HepG2 (cell line): Measurements from ENCODE around the gene WDR5B. TPM values are rescaled to one million over a fixed set of nuclear protein-coding genes. Genes with fewer than 3 reads are reported as not detected.

Experiments
- CENPX ChIP-seq: sonication (generic); formaldehyde crosslinking; IDR thresholded peaks from 2 replicates; pipeline ENCODE4 v1.9.0; 2021; ENCODE audit warnings: mild to moderate bottlenecking, missing genetic modification reagents, moderate library complexity
- MTF1 ChIP-seq: sonication (generic); formaldehyde crosslinking; IDR thresholded peaks from 2 replicates; pipeline ENCODE4 v1.5.0; 2020; ENCODE audit warnings: missing genetic modification reagents
- PRDM10 ChIP-seq: sonication (generic); formaldehyde crosslinking; IDR thresholded peaks from 2 replicates; pipeline ENCODE4 v1.4.0; 2020; ENCODE audit warnings: low read depth, missing genetic modification reagents
- RBM39 ChIP-seq: fragments of 200-400 bp; formaldehyde crosslinking; IDR thresholded peaks from one replicate; pipeline ENCODE4 v1.6.1; 2018; ENCODE audit warnings: antibody characterized with exemption, mild to moderate bottlenecking, low read depth, low read length; ENCODE audit not compliant: poor library complexity, severe bottlenecking
- REXO4 ChIP-seq: sonication (generic); formaldehyde crosslinking; IDR thresholded peaks from 2 replicates; pipeline ENCODE4 v1.8.0; 2022; ENCODE audit warnings: missing genetic modification reagents, mild to moderate bottlenecking, borderline replicate concordance
- TEAD2 ChIP-seq: sonication (generic); formaldehyde crosslinking; IDR thresholded peaks from 2 replicates; pipeline ENCODE4 v1.9.0; 2021; ENCODE audit warnings: missing genetic modification reagents
- UBTF ChIP-seq: sonication (generic); formaldehyde crosslinking; IDR thresholded peaks from 2 replicates; pipeline ENCODE4 v1.4.0; 2020; ENCODE audit warnings: mild to moderate bottlenecking, missing genetic modification reagents
- ZFP82 ChIP-seq: sonication (generic); formaldehyde crosslinking; IDR thresholded peaks from 2 replicates; pipeline ENCODE4 v1.5.1; 2020; ENCODE audit warnings: mild to moderate bottlenecking, missing genetic modification reagents, borderline replicate concordance
- ZFX ChIP-seq: sonication (generic); formaldehyde crosslinking; IDR thresholded peaks from 2 replicates; pipeline ENCODE4 v1.4.0; 2020; ENCODE audit warnings: mild to moderate bottlenecking, low read depth, missing genetic modification reagents, moderate library complexity
- ZNF232 ChIP-seq: sonication (generic); formaldehyde crosslinking; IDR thresholded peaks from 2 replicates; pipeline ENCODE4 v1.4.0; 2020; ENCODE audit warnings: missing genetic modification reagents, borderline replicate concordance
- ZNF274 ChIP-seq: sonication (generic); formaldehyde crosslinking; IDR thresholded peaks from 2 replicates; pipeline ENCODE4 v1.5.1; 2020; ENCODE audit warnings: mild to moderate bottlenecking, missing genetic modification reagents
- ZNF335 ChIP-seq: sonication (generic); formaldehyde crosslinking; IDR thresholded peaks from 2 replicates; pipeline ENCODE4 v1.4.0; 2020; ENCODE audit warnings: missing genetic modification reagents
- ZNF75D ChIP-seq: sonication (generic); formaldehyde crosslinking; IDR thresholded peaks from 2 replicates; pipeline ENCODE4 v1.8.1; 2023; ENCODE audit warnings: missing genetic modification reagents, mild to moderate bottlenecking, borderline replicate concordance
- ZNF777 ChIP-seq: sonication (generic); formaldehyde crosslinking; IDR thresholded peaks from 2 replicates; pipeline ENCODE4 v1.4.0; 2020; ENCODE audit warnings: missing genetic modification reagents
- ZNF780A ChIP-seq: sonication (generic); formaldehyde crosslinking; IDR thresholded peaks from 2 replicates; pipeline ENCODE4 v1.8.0; 2022; ENCODE audit warnings: mild to moderate bottlenecking, missing genetic modification reagents, moderate library complexity
- ZNF790 ChIP-seq: sonication (generic); formaldehyde crosslinking; IDR thresholded peaks from 2 replicates; pipeline ENCODE4 v1.8.0; 2022; ENCODE audit warnings: missing genetic modification reagents, mild to moderate bottlenecking, borderline replicate concordance
- ZSCAN31 ChIP-seq: sonication (generic); formaldehyde crosslinking; IDR thresholded peaks from 2 replicates; pipeline ENCODE4 v1.5.0; 2020; ENCODE audit warnings: low read depth, mild to moderate bottlenecking, missing genetic modification reagents
- ZUFSP ChIP-seq: sonication (generic); formaldehyde crosslinking; IDR thresholded peaks from 2 replicates; pipeline ENCODE4 v1.9.0; 2021; ENCODE audit warnings: missing genetic modification reagents, mild to moderate bottlenecking, borderline replicate concordance
- polyA plus RNA-seq, 8 experiments: library from polyadenylated mRNA; depleted of rRNA in 3 of 8; stranded (reverse) in 7 of 8; unstranded in 1 of 8; fragments of >200 nt; fragmentation: Illumina TruSeq in 4 of 8; extraction: Trizol in 4 of 8; gene quantifications; 2 replicates each; pipeline versions ENCODE4 v1.2.1 to v1.2.3, GENCODE V29; 2011 to 2016; ENCODE audit warnings: low read depth in 4 of 8, missing spikeins in 1 of 8, mixed read lengths in 1 of 8; ENCODE audit not compliant: insufficient read depth in 1 of 8
- total RNA-seq, 5 experiments: library from RNA; depleted of rRNA; stranded (reverse); fragments of >200 nt; fragmentation: Illumina TruSeq; extraction: Trizol; gene quantifications; 2 replicates each; pipeline ENCODE4 v1.2.3, GENCODE V29; 2016; ENCODE audit warnings: low read depth in 1 of 5

WDR5B gene
- total and polyA plus RNA-seq, 2 of the 13 experiments (the other 11 are each of a cell fraction or from before 2014, with no cell fraction given), result 2.5 to 3.6 TPM

- TF ChIP-seq ZUFSP (CRISPR knock-in tag), result no peak
- no peak for TF ChIP-seq ZNF777 (CRISPR knock-in tag)
- TF ChIP-seq UBTF (CRISPR knock-in tag), result peak; percentile 41; the same call in 1 of the 2 replicates
- no peak for TF ChIP-seq TEAD2 (CRISPR knock-in tag)
- no peak for TF ChIP-seq CENPX (CRISPR knock-in tag)
- TF ChIP-seq ZNF232 (CRISPR knock-in tag), result peak; percentile 88
- no peak for TF ChIP-seq RBM39
- TF ChIP-seq MTF1 (CRISPR knock-in tag), result no peak; the same call in 1 of the 2 replicates
- TF ChIP-seq ZNF75D, result no peak
- peak; percentile 62; the same call in 1 of the 2 replicates for TF ChIP-seq PRDM10 (CRISPR knock-in tag)
- TF ChIP-seq ZNF335 (CRISPR knock-in tag), result peak; percentile 57; the same call in 1 of the 2 replicates
- TF ChIP-seq ZSCAN31 (CRISPR knock-in tag), result peak; percentile 80
- peak; percentile 5; the same call in 1 of the 2 replicates for TF ChIP-seq ZFP82
- TF ChIP-seq ZNF274 (CRISPR knock-in tag), result peak; percentile 38; the same call in 1 of the 2 replicates
- no peak for TF ChIP-seq REXO4
- peak; percentile 91 for TF ChIP-seq ZNF790 (CRISPR knock-in tag)
- TF ChIP-seq ZFX, result peak; percentile 95
- TF ChIP-seq ZNF780A (CRISPR knock-in tag), result no peak
These were observed at the start of gene WDR5B (continued) for GRCh38 chr3:122415762-122416654.
